SU-DHL-6 (cell line): Measurements from ENCODE around the gene CHMP4B.

ENCODE experiments used
- H2AFZ ChIP-seq: fragments of 200-600 bp; sonication (generic); 2 replicates; pipeline ENCODE4 v1.6.1; 2014; ENCODE audit warnings: low read depth, mild to moderate bottlenecking, moderate library complexity, mixed read lengths, antibody characterized with exemption, low read length; ENCODE audit not compliant: severe bottlenecking
- H3F3A ChIP-seq: fragments of 200-600 bp; shearing (Covaris generic); 2 replicates; pipeline ENCODE4 v1.6.0; 2016; ENCODE audit warnings: antibody characterized with exemption, mild to moderate bottlenecking; ENCODE audit not compliant: insufficient read depth
- H3K27ac ChIP-seq: fragments of 200-600 bp; sonication (generic); 2 replicates; pipeline ENCODE4 v1.5.1; 2016; ENCODE audit warnings: low read depth, mild to moderate bottlenecking, low read length, moderate library complexity, mixed read lengths
- H3K27me3 ChIP-seq: fragments of 200-600 bp; sonication (generic), shearing (Covaris generic); 2 replicates; pipeline ENCODE4 v1.6.0; 2014; ENCODE audit warnings: mild to moderate bottlenecking, low read length
- H3K36me3 ChIP-seq: fragments of 200-600 bp; sonication (generic); 2 replicates; pipeline ENCODE4 v1.6.1; 2014; ENCODE audit warnings: mild to moderate bottlenecking, low read length, mixed read lengths
- H3K4me2 ChIP-seq: fragments of 300-600, 200-600 bp; shearing (Covaris generic), sonication (generic); 2 replicates; pipeline ENCODE4 v1.6.0; 2014; ENCODE audit warnings: low read length, low read depth, mild to moderate bottlenecking; ENCODE audit not compliant: poor library complexity, severe bottlenecking
- H3K4me3 ChIP-seq: fragments of 200-600 bp; sonication (generic); 2 replicates; pipeline ENCODE4 v1.5.1; 2014; ENCODE audit warnings: antibody characterized with exemption, low read length, mild to moderate bottlenecking, mixed read lengths; ENCODE audit not compliant: insufficient read depth, poor library complexity, severe bottlenecking
- H3K79me2 ChIP-seq: fragments of 200-600 bp; sonication (generic); 2 replicates; pipeline ENCODE4 v1.6.1; 2014; ENCODE audit warnings: mild to moderate bottlenecking, low read length, moderate library complexity; ENCODE audit not compliant: insufficient read depth
- H3K9ac ChIP-seq: fragments of 200-600 bp; sonication (generic); 2 replicates; pipeline ENCODE4 v1.7.0; 2014; ENCODE audit warnings: mild to moderate bottlenecking, low read length
- H3K9me2 ChIP-seq: fragments of 200-600 bp; sonication (generic); replicated peaks from 2 replicates; pipeline ENCODE4 v1.6.1; 2014; ENCODE audit warnings: low read length; ENCODE audit not compliant: insufficient read depth
- H3K9me3 ChIP-seq: fragments of 200-600 bp; sonication (generic); 2 replicates; pipeline ENCODE4 v1.6.1; 2014; ENCODE audit warnings: low read length, mixed read lengths; ENCODE audit not compliant: insufficient read depth
- H4K20me1 ChIP-seq: fragments of 200-600 bp; sonication (generic); 2 replicates; pipeline ENCODE4 v1.6.1; 2014; ENCODE audit warnings: low read depth, mild to moderate bottlenecking, antibody characterized with exemption, low read length, moderate library complexity, mixed read lengths
- CTCF ChIP-seq: fragments of 200-600 bp; sonication (generic); IDR thresholded peaks from one replicate; pipeline ENCODE4 v1.5.1; 2017; ENCODE audit warnings: antibody characterized with exemption, mild to moderate bottlenecking, low read length, moderate library complexity; ENCODE audit not compliant: insufficient read depth, poor library complexity, severe bottlenecking
- EZH2phosphoT487 ChIP-seq: fragments of 200-600 bp; sonication (generic), shearing (Covaris generic); conservative IDR thresholded peaks from 2 replicates; pipeline ENCODE4 v1.6.1; 2018; ENCODE audit warnings: mild to moderate bottlenecking, antibody characterized with exemption, low read length, moderate library complexity, mixed read lengths

The CHMP4B gene

GRCh38 chr20:33878583-33878982, 67.4 kb downstream of the CHMP4B start:
- H3K4me3 ChIP-seq: no peak overlapping the region
- H3K9me3 ChIP-seq: peaks cover 7% of the 10 kb centered on the region; the same call in 1 of the 2 replicates
- no peak overlapping the region for H2AFZ ChIP-seq
- H3K4me2 ChIP-seq: no peak overlapping the region
- H3K9me2 ChIP-seq: no peaks in the 10 kb centered on the region
- peaks cover 53% of the 10 kb centered on the region for H3F3A ChIP-seq
- H3K27me3 ChIP-seq: no peaks in the 10 kb centered on the region
- no peak overlapping the region for H3K9ac ChIP-seq
- no peaks in the 10 kb centered on the region for H4K20me1 ChIP-seq
- no peaks in the 10 kb centered on the region for H3K36me3 ChIP-seq
- H3K79me2 ChIP-seq: no peaks in the 10 kb centered on the region
- TF ChIP-seq CTCF: no peak
- TF ChIP-seq EZH2phosphoT487: no peak
- H3K27ac ChIP-seq: peak overlapping the region; percentile 52

- Histone ChIP-seq H3K79me2 (no peaks in the 10 kb centered on the region), H3K4me2 (peak overlapping the region; percentile 48), H3K9ac (no peak overlapping the region), H3K27me3 (no peaks in the 10 kb centered on the region), H3F3A (peaks cover 54% of the 10 kb centered on the region), H3K4me3 (no peak overlapping the region), H3K9me2 (no peaks in the 10 kb centered on the region), H3K36me3 (no peaks in the 10 kb centered on the region), H4K20me1 (no peaks in the 10 kb centered on the region), H3K9me3 (peaks cover 7% of the 10 kb centered on the region; the same call in 1 of the 2 replicates), H2AFZ (no peak overlapping the region), H3K27ac (peak overlapping the region; percentile 99)
- TF ChIP-seq EZH2phosphoT487 (no peak), CTCF (no peak)
Measured at GRCh38 chr20:33880396-33880795, 69.2 kb downstream of the CHMP4B start.

GRCh38 chr20:33881989-33882388, 70.8 kb downstream of the CHMP4B start:
- no peak overlapping the region for H2AFZ ChIP-seq

More at GRCh38 chr20:33881989-33882388, 70.8 kb downstream of the CHMP4B start:
- Histone ChIP-seq H3K4me2 (peak overlapping the region; percentile 48), H3K9me3 (peaks cover 7% of the 10 kb centered on the region; the same call in 1 of the 2 replicates), H4K20me1 (no peaks in the 10 kb centered on the region), H3K27me3 (no peaks in the 10 kb centered on the region), H3K4me3 (no peak overlapping the region), H3K36me3 (no peaks in the 10 kb centered on the region), H3K27ac (peak overlapping the region; percentile 99), H3F3A (peaks cover 48% of the 10 kb centered on the region), H3K9ac (peak overlapping the region; percentile 57), H3K79me2 (no peaks in the 10 kb centered on the region), H3K9me2 (no peaks in the 10 kb centered on the region)
- TF ChIP-seq CTCF (no peak), EZH2phosphoT487 (no peak)
